CD4-positive, alpha-beta T cell (primary cell): ENCODE measurements around the gene C22orf31. TPM values are rescaled to one million over a fixed set of nuclear protein-coding genes. Genes with fewer than 3 reads are reported as not detected.

Source experiments
- ATAC-seq: fragments of 200-7000 bp; cut with Tn5 transposase; one replicate; pipeline ENCODE4 v1.10.0; 2022; ENCODE audit warnings: mild to moderate bottlenecking; ENCODE audit not compliant: poor library complexity
- CTCF ChIA-PET: fragments of 350-600 bp; sonication (Branson Sonifier 250); formaldehyde crosslinking; loops from one replicate; lab custom pipeline; 2021; ENCODE audit warnings: antibody characterized with exemption, inconsistent platforms; lab: Charles Lee
- POLR2A ChIA-PET: fragments of 350-600 bp; sonication (Branson Sonifier 250); formaldehyde crosslinking; loops from one replicate; lab custom pipeline; 2021; ENCODE audit warnings: antibody characterized with exemption, inconsistent platforms; lab: Charles Lee
- DNase-seq, 14 experiments: peaks; one replicate each; pipeline ENCODE4 v3.0.0-alpha.2; 2013 to 2020; ENCODE audit warnings: mixed read lengths in 2 of 14
- H3K27ac ChIP-seq, 2 donors: one replicate each; pipeline versions ENCODE4 v1.5.1 to v1.7.0; 2013; ENCODE audit warnings: low read length in 2 of 2, low read depth in 1 of 2, mild to moderate bottlenecking in 1 of 2
- H3K27me3 ChIP-seq, 2 experiments: 1 replicate in 1 of 2; 2 replicates in 1 of 2; pipeline versions ENCODE4 v1.6.1 to v1.7.0; 2013; ENCODE audit warnings: low read length in 2 of 2, control low read depth in 1 of 2, mild to moderate bottlenecking in 1 of 2, moderate library complexity in 1 of 2; ENCODE audit not compliant: insufficient read depth in 2 of 2, control insufficient read depth in 1 of 2
- H3K36me3 ChIP-seq: one replicate; pipeline ENCODE4 v1.6.1; 2013; ENCODE audit warnings: low read length, control low read depth; ENCODE audit not compliant: insufficient read depth
- H3K4me1 ChIP-seq: one replicate; pipeline ENCODE4 v1.6.1; 2013; ENCODE audit warnings: low read length, control low read depth; ENCODE audit not compliant: insufficient read depth
- H3K4me3 ChIP-seq: one replicate; pipeline ENCODE4 v1.5.1; 2013; ENCODE audit warnings: mild to moderate bottlenecking, low read length, moderate library complexity
- H3K9me3 ChIP-seq, 2 experiments: 1 replicate in 1 of 2; 2 replicates in 1 of 2; pipeline versions ENCODE4 v1.6.1 to v1.7.0; 2013; ENCODE audit warnings: low read length in 2 of 2, mild to moderate bottlenecking in 2 of 2, control low read depth in 1 of 2, moderate library complexity in 1 of 2; ENCODE audit not compliant: control insufficient read depth in 1 of 2, insufficient read depth in 1 of 2
- H3K27ac Mint-ChIP-seq: one replicate; pipeline ENCODE4 v1.8.0; 2020; ENCODE audit warnings: mixed read lengths
- H3K27me3 Mint-ChIP-seq: one replicate; pipeline ENCODE4 v1.8.0; 2021; ENCODE audit warnings: mixed read lengths
- H3K36me3 Mint-ChIP-seq: one replicate; pipeline ENCODE4 v1.8.0; 2021; ENCODE audit warnings: low read depth, mixed read lengths
- H3K4me1 Mint-ChIP-seq: one replicate; pipeline ENCODE4 v1.8.0; 2021; ENCODE audit warnings: low read depth, mixed read lengths
- H3K4me3 Mint-ChIP-seq: one replicate; pipeline ENCODE4 v1.8.0; 2020; ENCODE audit warnings: mild to moderate bottlenecking, mixed read lengths
- H3K9me3 Mint-ChIP-seq: one replicate; pipeline ENCODE4 v1.8.0; 2020; ENCODE audit warnings: mixed read lengths
- CTCF ChIP-seq: fragments of 200-600 bp; IDR thresholded peaks from one replicate; pipeline ENCODE4 v1.8.0; 2022; ENCODE audit warnings: antibody characterized with exemption, mild to moderate bottlenecking
- intact Hi-C, 2 experiments: fragments of 100-400 bp; cut with DNase I in 1 of 2; cut with micrococcal nuclease in 1 of 2; formaldehyde crosslinking; loops; one replicate each; pipeline versions ENCODE4 v1.15.1 to v1.9.0; 2023 to 2025; cut with DNase I, micrococcal nuclease
- total RNA-seq, 174 experiments: library from RNA in 2 of 174; stranded (reverse) in 2 of 174; gene quantifications; one replicate each; pipeline ENCODE4 v1.2.3 and lab custom pipeline; 2021 to 2026

Gene C22orf31
- total RNA-seq, 2 experiments from 2014 or later: not detected

DNA sequence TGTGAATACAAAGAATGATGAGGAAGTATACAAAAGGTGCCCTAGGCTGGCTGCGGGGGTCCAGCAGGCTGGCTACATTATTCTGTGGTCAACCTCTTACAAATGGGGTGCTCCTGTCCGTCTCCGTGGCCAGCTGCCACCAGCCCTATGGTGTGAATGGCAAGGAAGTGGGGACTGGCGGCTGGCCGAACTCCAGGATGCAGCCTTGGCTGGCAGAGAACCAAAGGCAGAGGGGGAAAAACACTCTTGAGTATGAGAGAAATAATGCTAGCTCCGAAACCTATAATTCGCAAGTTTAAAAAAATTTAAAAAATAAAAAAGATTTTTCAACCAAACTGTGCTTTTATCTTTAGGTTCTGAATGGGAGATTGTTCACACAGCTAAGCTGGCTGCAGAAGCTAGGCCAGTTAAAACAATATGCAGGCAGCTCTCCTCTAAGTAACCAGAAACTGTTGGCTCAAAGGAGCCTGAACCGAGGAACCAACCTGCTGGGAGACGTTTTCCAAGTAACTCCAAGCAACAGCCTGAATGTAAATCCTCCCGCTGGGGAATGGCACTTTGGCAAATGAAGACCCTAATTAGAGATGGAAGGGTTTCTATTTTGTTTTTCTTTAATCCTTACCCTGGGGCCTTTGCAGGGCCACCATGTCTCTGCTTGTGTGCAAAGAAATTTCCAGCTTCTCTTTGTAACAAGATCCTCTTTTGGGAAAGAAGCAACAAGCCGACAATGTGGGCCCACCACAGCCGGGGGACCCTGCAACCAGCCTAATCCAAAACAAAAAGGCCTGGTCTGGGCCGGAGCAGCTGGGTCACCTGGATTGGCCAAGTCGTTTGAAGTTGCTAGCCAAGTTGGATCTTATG is 50.2 kb downstream of the C22orf31 start:
- no peak overlapping the region for H3K27ac ChIP-seq
- Mint-ChIP-seq H3K4me3 (no peak overlapping the region), H3K27me3 (peaks cover 27% of the 10 kb centered on the region), H3K9me3 (no peaks in the 10 kb centered on the region), H3K27ac (no peak overlapping the region), H3K36me3 (no peaks in the 10 kb centered on the region), H3K4me1 (no peaks in the 10 kb centered on the region)
- H3K4me3 ChIP-seq: no peak overlapping the region
- intact Hi-C loops: no loop called here
- no peak for TF ChIP-seq CTCF
- POLR2A ChIA-PET: no interaction called here
- H3K4me1 ChIP-seq: peaks cover 3% of the 10 kb centered on the region
- no peaks in the 10 kb centered on the region for H3K36me3 ChIP-seq
- no peaks in the 10 kb centered on the region for H3K9me3 ChIP-seq
- CTCF ChIA-PET: interaction anchor here (0.5 kb wide), 1 partner anchor 28 kb away, joined by 3 read pairs; no protein-coding TSS in a partner anchor
- H3K27me3 ChIP-seq: peaks cover 0 to 4% of the 10 kb centered on the region in 2 experiments
- DNase-seq (no peak), ATAC-seq (no peak)

DNA sequence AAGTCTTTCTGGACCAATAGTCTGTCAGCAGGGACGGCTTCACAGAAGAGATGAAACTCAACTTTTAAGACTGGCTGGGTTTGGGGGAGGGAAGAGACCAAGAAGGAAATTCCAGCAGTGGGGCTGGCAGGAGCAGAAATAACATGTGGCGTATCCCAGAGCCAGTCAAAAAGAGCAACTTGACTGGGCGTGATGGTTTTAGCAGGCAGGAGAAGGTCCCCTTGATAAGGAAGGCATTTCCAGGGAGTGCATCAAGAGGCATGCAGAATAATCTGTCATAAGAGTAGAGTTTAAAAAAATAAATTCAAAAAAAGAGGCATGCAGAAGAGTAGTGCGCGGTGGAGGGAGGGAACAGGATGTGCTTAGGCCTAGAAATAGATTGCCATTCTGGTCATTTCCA is 52.5 kb downstream of the C22orf31 start:
- Mint-ChIP-seq H3K27me3 (peaks cover 35% of the 10 kb centered on the region), H3K36me3 (no peaks in the 10 kb centered on the region), H3K4me3 (no peak overlapping the region), H3K4me1 (no peaks in the 10 kb centered on the region), H3K9me3 (no peaks in the 10 kb centered on the region), H3K27ac (no peak overlapping the region)
- POLR2A ChIA-PET: no interaction called here
- no peaks in the 10 kb centered on the region for H3K4me1 ChIP-seq
- no peak overlapping the region for H3K4me3 ChIP-seq
- no peaks in the 10 kb centered on the region for H3K36me3 ChIP-seq
- no peaks in the 10 kb centered on the region for H3K9me3 ChIP-seq
- no peak for DNase-seq
- no peak for ATAC-seq
- no peak for TF ChIP-seq CTCF
- H3K27ac ChIP-seq: no peak overlapping the region
- CTCF ChIA-PET: no interaction called here
- intact Hi-C loops: no loop called here
- H3K27me3 ChIP-seq: peaks cover 0 to 3% of the 10 kb centered on the region in 2 experiments

Other genes with a start within 250 kb of the C22orf31 start
- gene ZNRF3, start 178.3 kb downstream of the C22orf31 start, total RNA-seq: under 1 TPM; 0.38 to 0.61 TPM
- not detected for gene KREMEN1, start 11.2 kb upstream of the C22orf31 start, total RNA-seq
- gene EMID1, start 144.1 kb upstream of the C22orf31 start, total RNA-seq: not detected
- 10 to 100 TPM in 1 of 2 experiments, 1 to 10 TPM in 1; 9.0 to 11.7 TPM for gene RHBDD3, start 206.2 kb upstream of the C22orf31 start, total RNA-seq
- gene EWSR1, start 206.4 kb upstream of the C22orf31 start, total RNA-seq: 100 to 1,000 TPM; 292 to 309 TPM
- gene GAS2L1, start 244.8 kb upstream of the C22orf31 start, total RNA-seq: under 1 TPM; 0.28 to 0.77 TPM